Heart left ventricle (tissue), 16 donors: Measurements from ENCODE around the gene HSD17B8. TPM values are rescaled to one million over a fixed set of nuclear protein-coding genes. Genes with fewer than 3 reads are reported as not detected.

Experiments
- ATAC-seq, 4 donors: fragments of 200-7000 bp; cut with Tn5 transposase; one replicate each; pipeline ENCODE4 v1.9.1; 2020 to 2022; ENCODE audit warnings: moderate library complexity in 4 of 4, mild to moderate bottlenecking in 3 of 4, moderate number of reproducible peaks in 1 of 4
- DNase-seq, 5 donors: peaks; one replicate each; pipeline ENCODE4 v3.0.0-alpha.2; 2020
- H3K27ac ChIP-seq, 12 donors: fragments of 200-600 bp; sonication (generic) in 4 of 12; one replicate each; pipeline versions ENCODE4 v1.5.0 to v1.8.0; 2016 to 2022; ENCODE audit warnings: mild to moderate bottlenecking in 2 of 12
- H3K27me3 ChIP-seq, 9 donors: fragments of 200-600 bp; sonication (generic) in 2 of 9; one replicate each; pipeline versions ENCODE4 v1.5.1 to v1.8.0; 2016 to 2022; ENCODE audit warnings: mild to moderate bottlenecking in 3 of 9
- H3K36me3 ChIP-seq, 9 donors: fragments of 200-600 bp; sonication (generic) in 2 of 9; one replicate each; pipeline versions ENCODE4 v1.5.0 to v1.8.0; 2018 to 2022; ENCODE audit warnings: mild to moderate bottlenecking in 2 of 9
- H3K4me1 ChIP-seq, 12 donors: fragments of 200-600 bp; sonication (generic) in 4 of 12; one replicate each; pipeline versions ENCODE4 v1.5.0 to v1.8.0; 2016 to 2022; ENCODE audit warnings: mild to moderate bottlenecking in 3 of 12
- H3K4me3 ChIP-seq, 12 donors: fragments of 200-600 bp; sonication (generic) in 4 of 12; one replicate each; pipeline versions ENCODE4 v1.5.0 to v1.8.0; 2017 to 2022; ENCODE audit warnings: mild to moderate bottlenecking in 9 of 12, moderate library complexity in 4 of 12
- H3K9me3 ChIP-seq, 12 donors: fragments of 200-600 bp; sonication (generic) in 4 of 12; one replicate each; pipeline versions ENCODE4 v1.5.0 to v1.8.0; 2016 to 2022; ENCODE audit warnings: mild to moderate bottlenecking in 1 of 12
- CTCF ChIP-seq, 12 donors: fragments of 200-600 bp; sonication (generic) in 4 of 12; IDR thresholded peaks; one replicate each; pipeline versions ENCODE4 v1.5.0 to v1.8.0; 2018 to 2022; ENCODE audit warnings: antibody characterized with exemption in 12 of 12, mild to moderate bottlenecking in 5 of 12
- POLR2A ChIP-seq, 2 donors: fragments of 450-650 bp; IDR thresholded peaks; one replicate each; pipeline ENCODE4 v1.6.1; 2017; ENCODE audit warnings: antibody characterized with exemption in 2 of 2, mild to moderate bottlenecking in 2 of 2, moderate library complexity in 2 of 2
- whole genome bisulfite sequencing, 4 donors: extraction: QIAGEN DNeasy Blood & Tissue Kit in 2 of 4; methylation state at CpG; one replicate each; pipeline versions ENCODE4 v1.1.5 to v1.1.7; 2013 to 2018; 5-methylcytosine and 5-hydroxymethylcytosine counted together
- intact Hi-C, 10 donors: fragments of 100-400 bp; cut with DNase I; formaldehyde crosslinking; loops; one replicate each; pipeline versions ENCODE4 v1.11.1 to v1.14.2; 2022
- polyA plus RNA-seq, 2 donors: library from polyadenylated mRNA; stranded (reverse); fragments of 200-250 nt; gene quantifications; one replicate each; pipeline ENCODE4 v1.2.3, GENCODE V29; 2013
- total RNA-seq, 9 donors: library from RNA; depleted of rRNA in 2 of 9; stranded (reverse); fragments of >200 nt in 2 of 9; fragmentation: NEBNext Ultra II Directional in 3 of 9; extraction: Animal tissue kit (Norgen Biotek cat#: 25700) in 3 of 9; gene quantifications; one replicate each; pipeline versions ENCODE4 v1.1.0 to v1.2.4, GENCODE V29; 2016 to 2023
- donor health status: ischemic (EF 13 %, LVEDD 7.1; RV severe dilation, severe dysfunction).
- donor health status: healthy with polysubstance abuse.
- donor health status: DM: no; HTN: yes; CAD: no.
- donor health status: DM: no; HTN: no; CAD: no.
- donor health status: ischemic (EF 25% LVEDD 6.9; RV normal size, moderate dysfunction).
- donor health status: ischemic (EF 25% LVEDD 5.7; RV mildly dilated, moderate dysfunction).
- donor health status: healthy.
- donor health status: DM: yes; HTN: yes; CAD: no.
- donor health status: ischemic (EF 35%, LVEDD 5.7; RV mildly dilated, moderate dysfunction).
- donor health status: nonischemic (EF 11% LVEDD 7.7; RV severe dilation, severe dysfunction).
- donor health status: DM: yes; HTN: yes; CAD: no.
- donor health status: PGD.
- donor health status: ischemic (EF 29% LVEDD 5.4; RV normal size, mild dysfunction).
- donor health status: nonischemic (EF 23%, LVEDD 6.1; RV moderate dilation, normal function).

Gene HSD17B8
- total and polyA plus RNA-seq, 11 donors: 15.8 to 31.7 (median 17.9) TPM

- 85 to 91% (median 87%) methylated on average over 6 of the region's 6 CpGs for WGBS, 4 donors
- Histone ChIP-seq H3K27ac (no peak overlapping the region), H3K4me1 (peaks cover 10 to 70% (median 47%) of the 10 kb centered on the region in 12 donors), H3K36me3 (peaks cover 0 to 31% (median 21%) of the 10 kb centered on the region in 9 donors), H3K4me3 (no peak overlapping the region), H3K27me3 (no peaks in the 10 kb centered on the region), H3K9me3 (no peaks in the 10 kb centered on the region)
- DNase-seq (no peak), ATAC-seq (no peak)
- TF ChIP-seq CTCF (IDR thresholded peaks at IDR 0.05): no peak
- TF ChIP-seq POLR2A (IDR thresholded peaks at IDR 0.05): no peak
- intact Hi-C loops: loop anchor here in 2 of 10 donors (5.0 to 10.0 kb wide), 3 partner anchors 45 to 1008 kb away; partner anchors contain the start of genes GPSM3 (in 1 of the 2), PBX2 (in 1 of the 2) and PHF1 (in 1 of the 2)
Observed at GRCh38 chr6:33202799-33203198, 1.7 kb upstream of the HSD17B8 start.

GRCh38 chr6:33203443-33204164 lies 851 bp upstream of the HSD17B8 start:
- DNase-seq (no peak), ATAC-seq (no peak)
- TF ChIP-seq POLR2A (IDR thresholded peaks at IDR 0.05) (no peak), CTCF (IDR thresholded peaks at IDR 0.05) (no peak)
- Histone ChIP-seq H3K4me3 (peak overlapping the region in 7 of 12 donors; percentile 50 to 95 (median 69)), H3K27me3 (no peaks in the 10 kb centered on the region), H3K9me3 (no peaks in the 10 kb centered on the region), H3K4me1 (peaks cover 10 to 64% (median 46%) of the 10 kb centered on the region in 12 donors), H3K36me3 (peaks cover 0 to 27% (median 21%) of the 10 kb centered on the region in 9 donors), H3K27ac (no peak overlapping the region)
- intact Hi-C loops: loop anchor here in 2 of 10 donors (5.0 to 10.0 kb wide), 3 partner anchors 44 to 1009 kb away; partner anchors contain the start of genes GPSM3 (in 1 of the 2), PBX2 (in 1 of the 2) and PHF1 (in 1 of the 2)
- 88 to 91% (median 90%) methylated on average over 7 of the region's 7 CpGs for WGBS, 4 donors

GRCh38 chr6:33204165-33204414 lies 365 bp upstream of the HSD17B8 start:
- 2 to 11% (median 9%) methylated on average over 4 of the region's 4 CpGs for WGBS, 4 donors
- TF ChIP-seq POLR2A (IDR thresholded peaks at IDR 0.05): no peak
- TF ChIP-seq CTCF (IDR thresholded peaks at IDR 0.05): no peak
- peaks cover 10 to 64% (median 45%) of the 10 kb centered on the region in 12 donors for H3K4me1 ChIP-seq
- ATAC-seq (no peak), DNase-seq (no peak)
- H3K36me3 ChIP-seq: peaks cover 0 to 27% (median 21%) of the 10 kb centered on the region in 9 donors
- no peaks in the 10 kb centered on the region for H3K9me3 ChIP-seq
- peak overlapping the region in 4 of 12 donors; percentile 63 to 78 (median 66) for H3K27ac ChIP-seq
- peak overlapping the region in 11 of 12 donors; percentile 35 to 95 (median 69) for H3K4me3 ChIP-seq
- intact Hi-C loops: loop anchor here in 2 of 10 donors (5.0 to 10.0 kb wide), 3 partner anchors 43 to 1009 kb away; partner anchors contain the start of genes GPSM3 (in 1 of the 2), PBX2 (in 1 of the 2) and PHF1 (in 1 of the 2)
- H3K27me3 ChIP-seq: no peaks in the 10 kb centered on the region
